HEK293T (cell line): ENCODE results near the gene POMT1.

Source experiments
- FOXA1 ChIP-seq: fragments of 450-650 bp; IDR thresholded peaks from 2 replicates; pipeline ENCODE4 v1.6.1; 2016; ENCODE audit warnings: mild to moderate bottlenecking
- HDGF ChIP-seq: fragments of 450-650 bp; IDR thresholded peaks from 2 replicates; pipeline ENCODE4 v1.6.1; 2017; ENCODE audit warnings: antibody characterized with exemption, borderline replicate concordance
- L3MBTL2 ChIP-seq: fragments of 450-650 bp; conservative IDR thresholded peaks from 2 replicates; pipeline ENCODE4 v1.6.1; 2016; ENCODE audit warnings: mild to moderate bottlenecking
- SP1 ChIP-seq: fragments of 450-650 bp; IDR thresholded peaks from 2 replicates; pipeline ENCODE4 v1.6.1; 2017
- SUZ12 ChIP-seq: fragments of 450-650 bp; IDR thresholded peaks from 2 replicates; pipeline ENCODE4 v1.6.1; 2016; ENCODE audit warnings: mild to moderate bottlenecking
- TARDBP ChIP-seq: fragments of 450-650 bp; IDR thresholded peaks from 2 replicates; pipeline ENCODE4 v1.6.1; 2016

GRCh38 chr9:131485728-131486422, 16.8 kb upstream of the POMT1 start:
- TF ChIP-seq TARDBP (no peak), HDGF (no peak), SUZ12 (no peak), SP1 (no peak), L3MBTL2 (no peak), FOXA1 (no peak)
